H9 (cell line): ENCODE results near the gene ZNF546. TPM values are rescaled to one million over a fixed set of nuclear protein-coding genes. Genes with fewer than 3 reads are reported as not detected.
A peak's percentile ranks its signal among the peaks of the same experiment; 100 is the strongest.

Source experiments
- DNase-seq: peaks from one replicate; pipeline ENCODE4 v3.0.0-alpha.2; 2017
- H2AFZ ChIP-seq: one replicate; pipeline ENCODE4 v1.6.1; 2013; ENCODE audit warnings: mild to moderate bottlenecking, low read length, control low read depth, moderate library complexity
- H2AK5ac ChIP-seq: 2 replicates; pipeline ENCODE4 v1.6.1; 2013; ENCODE audit warnings: low read length, control low read depth, mixed read lengths; ENCODE audit not compliant: insufficient read length
- H2BK120ac ChIP-seq: one replicate; pipeline ENCODE4 v1.6.1; 2013; ENCODE audit warnings: low read depth, mild to moderate bottlenecking, low read length, control low read depth, inconsistent platforms; ENCODE audit not compliant: poor library complexity, severe bottlenecking
- H2BK12ac ChIP-seq: 2 replicates; pipeline ENCODE4 v1.6.1; 2013; ENCODE audit warnings: low read length, control low read depth, mixed read lengths, low read depth; ENCODE audit not compliant: insufficient read length
- H2BK15ac ChIP-seq: 2 replicates; pipeline ENCODE4 v1.6.1; 2013; ENCODE audit warnings: low read depth, low read length, control low read depth
- H2BK20ac ChIP-seq: one replicate; pipeline ENCODE4 v1.6.1; 2013; ENCODE audit warnings: low read depth, mild to moderate bottlenecking, low read length, control low read depth, inconsistent platforms; ENCODE audit not compliant: poor library complexity, severe bottlenecking
- H2BK5ac ChIP-seq: 2 replicates; pipeline ENCODE4 v1.6.1; 2013; ENCODE audit warnings: low read length, control low read depth, mixed read lengths; ENCODE audit not compliant: insufficient read length
- H3K14ac ChIP-seq: 2 replicates; pipeline ENCODE4 v1.6.1; 2013; ENCODE audit warnings: low read length, control low read depth; ENCODE audit not compliant: insufficient read depth
- H3K18ac ChIP-seq: 2 replicates; pipeline ENCODE4 v1.6.1; 2013; ENCODE audit warnings: low read depth, mild to moderate bottlenecking, mixed read lengths, low read length, control low read depth; ENCODE audit not compliant: insufficient read length
- H3K23ac ChIP-seq: 2 replicates; pipeline ENCODE4 v1.6.1; 2013; ENCODE audit warnings: low read length, control low read depth, mixed read lengths, low read depth; ENCODE audit not compliant: insufficient read length
- H3K23me2 ChIP-seq: 2 replicates; pipeline ENCODE4 v1.6.1; 2013; ENCODE audit warnings: low read depth, mild to moderate bottlenecking, mixed read lengths, low read length, control low read depth; ENCODE audit not compliant: insufficient read length, poor library complexity, severe bottlenecking
- H3K27ac ChIP-seq: 2 replicates; pipeline ENCODE4 v1.5.1; 2013; ENCODE audit warnings: low read length, control low read depth, mixed read lengths, low read depth; ENCODE audit not compliant: insufficient read length
- H3K27me3 ChIP-seq: 2 replicates; pipeline ENCODE4 v1.6.1; 2013; ENCODE audit warnings: low read length, control low read depth, inconsistent platforms; ENCODE audit not compliant: insufficient read depth
- H3K4ac ChIP-seq: 2 replicates; pipeline ENCODE4 v1.6.1; 2013; ENCODE audit warnings: low read depth, mild to moderate bottlenecking, control low read depth, inconsistent platforms, low read length, moderate library complexity
- H3K4me1 ChIP-seq: 2 replicates; pipeline ENCODE4 v1.6.1; 2013; ENCODE audit warnings: low read length, control low read depth, inconsistent platforms; ENCODE audit not compliant: insufficient read depth
- H3K4me2 ChIP-seq: 2 replicates; pipeline ENCODE4 v1.6.1; 2013; ENCODE audit warnings: low read length, control low read depth, mixed read lengths; ENCODE audit not compliant: insufficient read length, insufficient read depth
- H3K56ac ChIP-seq: 2 replicates; pipeline ENCODE4 v1.6.1; 2013; ENCODE audit warnings: low read depth, mild to moderate bottlenecking, mixed read lengths, low read length, control low read depth; ENCODE audit not compliant: insufficient read length
- H3K79me1 ChIP-seq: 2 replicates; pipeline ENCODE4 v1.6.1; 2013; ENCODE audit warnings: low read depth, mild to moderate bottlenecking, moderate library complexity, low read length, control low read depth, inconsistent platforms; ENCODE audit not compliant: insufficient read depth, poor library complexity, severe bottlenecking
- H3K79me2 ChIP-seq: 2 replicates; pipeline ENCODE4 v1.6.1; 2013; ENCODE audit warnings: low read length, control low read depth, inconsistent platforms; ENCODE audit not compliant: insufficient read depth
- H3K9ac ChIP-seq: 2 replicates; pipeline ENCODE4 v1.6.1; 2013; ENCODE audit warnings: low read length, control low read depth, mixed read lengths; ENCODE audit not compliant: insufficient read length; ENCODE audit errors: extremely low read depth
- H3K9me3 ChIP-seq: one replicate; pipeline ENCODE4 v1.6.1; 2013; ENCODE audit warnings: low read depth, low read length, inconsistent platforms; ENCODE audit not compliant: control insufficient read depth
- H3T11ph ChIP-seq: one replicate; pipeline ENCODE4 v1.6.1; 2013; ENCODE audit warnings: mild to moderate bottlenecking, low read length, control low read depth, inconsistent platforms
- H4K20me1 ChIP-seq: one replicate; pipeline ENCODE4 v1.6.1; 2013; ENCODE audit not compliant: control insufficient read depth, insufficient read length, insufficient read depth
- H4K5ac ChIP-seq: 2 replicates; pipeline ENCODE4 v1.6.1; 2013; ENCODE audit warnings: low read depth, mild to moderate bottlenecking, mixed read lengths, low read length, control low read depth; ENCODE audit not compliant: insufficient read length
- H4K8ac ChIP-seq: replicated peaks from 2 replicates; pipeline ENCODE4 v1.6.1; 2013; ENCODE audit warnings: low read length, control low read depth, mixed read lengths, low read depth; ENCODE audit not compliant: insufficient read length
- H4K91ac ChIP-seq: 2 replicates; pipeline ENCODE4 v1.6.1; 2013; ENCODE audit warnings: low read depth, mild to moderate bottlenecking, moderate library complexity, mixed read lengths, low read length, control low read depth; ENCODE audit not compliant: insufficient read length
- H3K27ac Mint-ChIP-seq, 3 experiments: 2 replicates in 2 of 3; 3 replicates in 1 of 3; pipeline ENCODE4 v1.8.0; 2020 to 2021; ENCODE audit warnings: mixed read lengths in 3 of 3, mild to moderate bottlenecking in 1 of 3, moderate library complexity in 1 of 3
- H3K27me3 Mint-ChIP-seq: 2 replicates; pipeline ENCODE4 v1.8.0; 2021; ENCODE audit warnings: low read depth, mild to moderate bottlenecking, moderate library complexity, mixed read lengths
- H3K36me3 Mint-ChIP-seq, 3 experiments: 2 replicates in 2 of 3; 3 replicates in 1 of 3; pipeline ENCODE4 v1.8.0; 2020 to 2021; ENCODE audit warnings: low read depth in 3 of 3, mixed read lengths in 3 of 3; ENCODE audit not compliant: insufficient read depth in 1 of 3
- H3K4me1 Mint-ChIP-seq, 2 experiments: 2 replicates each; pipeline ENCODE4 v1.8.0; 2020; ENCODE audit warnings: mixed read lengths in 2 of 2
- H3K4me3 Mint-ChIP-seq, 2 experiments: 2 replicates in 1 of 2; 3 replicates in 1 of 2; pipeline ENCODE4 v1.8.0; 2020 to 2021; ENCODE audit warnings: mild to moderate bottlenecking in 2 of 2, mixed read lengths in 2 of 2, moderate library complexity in 1 of 2
- H3K9me3 Mint-ChIP-seq, 2 experiments: 2 replicates in 1 of 2; 3 replicates in 1 of 2; pipeline ENCODE4 v1.8.0; 2020; ENCODE audit warnings: mild to moderate bottlenecking in 2 of 2, mixed read lengths in 2 of 2, moderate library complexity in 1 of 2
- CTCF ChIP-seq: fragments of 200-600 bp; sonication (generic); conservative IDR thresholded peaks from 3 replicates; pipeline ENCODE4 v1.8.0; 2021; ENCODE audit warnings: antibody characterized with exemption, mild to moderate bottlenecking
- WGBS: extraction: QIAGEN DNeasy Blood & Tissue Kit; methylation state at CpG from one replicate; pipeline ENCODE4 v1.1.7; 2013; ENCODE audit warnings: missing lambda C conversion rate, low lambda C conversion rate, mixed read lengths; ENCODE audit not compliant: insufficient read length; ENCODE audit errors: extremely low coverage; 5-methylcytosine and 5-hydroxymethylcytosine counted together
- total RNA-seq: library from RNA; stranded (reverse); gene quantifications from 2 replicates; pipeline ENCODE4 v1.2.1, GENCODE V29; 2021

Gene ZNF546
- total RNA-seq, 1 experiment from 2014 or later: 1.7 TPM

GRCh38 chr19:39969266-39969665, 27.6 kb upstream of the ZNF546 start:
- Histone ChIP-seq H2BK120ac (no peak overlapping the region), H3K23ac (no peak overlapping the region), H2BK5ac (no peak overlapping the region), H2BK15ac (no peak overlapping the region), H3K9me3 (no peaks in the 10 kb centered on the region), H3K27me3 (no peaks in the 10 kb centered on the region; the same call in none of the 2 replicates), H2BK20ac (no peak overlapping the region), H3K27ac (no peak overlapping the region), H3K23me2 (peaks cover 4% of the 10 kb centered on the region), H3K79me2 (peaks cover 8% of the 10 kb centered on the region; the same call in 1 of the 2 replicates), H3T11ph (no peak overlapping the region), H4K91ac (no peak overlapping the region), H3K18ac (no peak overlapping the region), H3K4me2 (no peak overlapping the region), H3K4me1 (peaks cover 7% of the 10 kb centered on the region; the same call in 1 of the 2 replicates), H2BK12ac (no peak overlapping the region), H4K8ac (no peak overlapping the region), H3K4ac (no peak overlapping the region), H4K20me1 (no peaks in the 10 kb centered on the region), H3K14ac (no peak overlapping the region), H2AK5ac (no peak overlapping the region), H2AFZ (no peak overlapping the region), H4K5ac (no peak overlapping the region), H3K79me1 (peaks cover 5% of the 10 kb centered on the region), H3K56ac (no peak overlapping the region), H3K9ac (no peak overlapping the region)
- Mint-ChIP-seq H3K4me3 (peak overlapping the region; percentile 99; a peak in 2 of 5 replicates), H3K4me1 (peaks cover 14 to 18% of the 10 kb centered on the region in 2 experiments), H3K36me3 (peaks cover 22 to 31% (median 28%) of the 10 kb centered on the region in 3 experiments), H3K9me3 (0 out of 5 replicates have a peak, but pooled peaks cover 0 to 4% of the 10 kb centered on the region in 2 experiments), H3K27me3 (no peaks in the 10 kb centered on the region; the same call in 1 of the 2 replicates), H3K27ac (no peak overlapping the region; a peak in 1 of 7 replicates)
- TF ChIP-seq CTCF: no peak
- WGBS: no CpG with 5 or more reads among the region's 6 CpGs
- DNase-seq: no peak
